Measurements from ENCODE around the gene PRDX5. TPM values are rescaled to one million over a fixed set of nuclear protein-coding genes. Genes with fewer than 3 reads are reported as not detected.

PRDX5 gene
- total RNA-seq, 2 experiments from 2014 or later, result 122 to 132 TPM

DNA sequence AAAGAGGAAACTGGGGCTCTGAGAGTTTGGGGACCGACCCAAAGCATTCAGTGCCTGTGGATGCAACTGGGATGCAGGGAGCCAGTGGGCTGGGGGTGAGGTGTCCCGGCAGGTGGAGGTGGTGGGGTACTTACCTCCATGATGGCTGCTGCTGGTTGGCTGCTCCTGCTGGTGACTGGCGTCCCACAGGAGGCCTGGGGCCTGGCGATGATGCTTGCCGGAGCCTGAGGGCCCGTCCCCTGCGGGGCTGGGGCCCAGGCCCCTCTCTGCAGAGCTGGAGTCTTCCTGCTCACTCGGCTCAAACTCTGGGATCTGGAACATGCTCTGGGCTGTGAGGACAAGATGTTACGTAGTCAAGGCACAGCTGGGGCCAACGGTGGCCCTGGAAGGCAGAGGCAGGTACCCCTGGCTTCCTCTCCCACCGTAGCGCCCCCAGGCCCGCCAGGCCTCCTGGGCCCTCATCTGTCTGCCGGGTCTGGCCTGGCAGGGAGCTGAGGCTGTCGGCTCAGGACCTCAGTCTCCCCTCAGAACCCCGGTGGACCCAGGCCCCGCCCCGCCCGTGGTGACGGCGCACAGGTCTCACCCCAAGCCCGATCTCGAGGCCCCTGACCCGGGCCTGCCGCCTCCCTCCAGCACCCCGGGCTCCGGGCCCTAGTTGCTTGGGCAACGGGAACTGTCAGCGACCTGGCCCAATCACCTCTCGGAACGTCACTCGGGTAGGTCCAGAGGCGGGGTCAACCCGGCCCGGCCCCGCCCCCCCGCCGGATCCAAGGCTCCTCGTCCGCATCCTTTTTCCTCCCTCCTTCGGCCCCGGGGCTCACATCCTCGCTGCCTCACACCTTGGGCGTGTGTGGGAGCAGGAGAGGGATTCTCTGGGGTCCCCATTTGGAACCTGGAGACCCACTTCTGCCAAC, 33.6 kb upstream of the PRDX5 start, which contains the start of gene BAD:
Gene BAD (minus strand): TSS at position 618 of the 914 bp plus-strand sequence. CDS start 297 bp downstream, at position 321.
- CTCF ChIA-PET, result interaction anchor here (0.8 to 3.1 kb wide), 5 partner anchors 17 to 78 kb away, joined by 4 to 12 read pairs (median 5); partner anchors contain the start of gene FERMT3
- Mint-ChIP-seq H3K4me1 (ENCODE audit: low read depth) (peaks cover 17% of the 10 kb centered on the region), H3K4me3 (peak within 1 kb of the TSS; percentile 82), H3K27me3 (ENCODE audit: low read depth) (no peaks in the 10 kb centered on the region), H3K9me3 (no peaks in the 10 kb centered on the region), H3K27ac (peak within 1 kb of the TSS; percentile 90), H3K36me3 (ENCODE audit: low read depth) (peaks cover 5% of the 10 kb centered on the region)
- intact Hi-C loops (cut with micrococcal nuclease), result loop anchor here (1.0 to 2.0 kb wide), 3 partner anchors 38 to 58 kb away; partner anchors contain the start of genes FKBP2, NUDT22, PPP1R14B and TRPT1
- DNase-seq, result peak; percentile 95

DNA sequence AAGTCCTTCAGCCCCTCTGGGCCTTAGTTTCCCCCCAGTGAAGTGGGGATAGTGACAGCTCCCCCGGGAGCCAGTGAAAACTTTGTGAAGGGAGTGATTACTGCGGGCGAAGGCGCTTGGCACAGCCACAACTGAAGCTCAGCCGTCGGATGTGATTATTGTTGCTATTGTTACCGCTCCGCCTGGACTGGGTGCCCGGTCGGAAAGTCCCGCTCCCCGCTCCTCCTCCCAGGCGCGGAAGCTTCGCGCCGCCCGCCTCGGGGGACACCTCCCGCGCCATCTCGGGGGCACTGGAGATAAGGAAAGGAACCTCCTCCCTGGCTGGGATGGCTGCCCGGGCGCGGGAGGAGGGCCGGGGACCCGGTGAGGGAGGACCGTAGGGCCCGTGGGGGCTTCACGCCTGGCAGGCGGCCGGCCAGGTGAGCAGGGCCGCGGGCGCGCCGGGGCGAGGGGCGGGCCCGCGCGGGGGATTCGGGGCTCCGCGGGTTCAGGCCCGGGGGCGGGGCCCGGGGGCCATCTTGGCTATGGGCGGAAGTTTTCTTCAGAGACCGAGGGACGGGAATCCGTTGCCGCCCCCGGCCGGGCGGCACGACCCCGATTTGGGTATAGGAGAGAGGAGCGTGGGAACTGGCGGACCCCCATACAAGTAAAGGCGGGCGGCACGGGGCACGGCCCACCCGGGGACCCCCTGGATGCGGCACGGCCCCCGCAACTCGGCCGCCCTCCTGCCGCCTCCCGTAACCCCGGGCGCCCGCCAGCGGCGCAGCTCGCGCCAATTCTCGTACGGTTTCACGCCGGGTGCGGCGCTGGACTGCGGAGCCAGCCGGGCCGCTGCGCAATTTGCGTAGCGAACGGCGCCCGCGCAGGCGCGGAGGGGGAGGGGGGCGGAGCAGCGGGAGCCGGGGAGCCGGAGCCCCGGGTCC, 32.7 kb upstream of the PRDX5 start, which contains the start of gene GPR137:
Gene GPR137 (plus strand): TSS at position 887 of the 923 bp plus-strand sequence. CDS start 677 bp downstream, outside the sequence.
- Mint-ChIP-seq H3K9me3 (no peaks in the 10 kb centered on the region), H3K4me3 (peak within 1 kb of the TSS; percentile 82), H3K36me3 (ENCODE audit: low read depth) (peaks cover 5% of the 10 kb centered on the region), H3K27ac (peak within 1 kb of the TSS; percentile 90), H3K4me1 (ENCODE audit: low read depth) (peaks cover 17% of the 10 kb centered on the region), H3K27me3 (ENCODE audit: low read depth) (no peaks in the 10 kb centered on the region)
- peak; percentile 87 for DNase-seq
- intact Hi-C loops (cut with micrococcal nuclease), result loop anchor here (1.0 to 2.0 kb wide), 7 partner anchors 15 to 78 kb away; partner anchors contain the start of genes ESRRA, FKBP2, NUDT22 and PPP1R14B
- CTCF ChIA-PET, result interaction anchor here (0.8 to 3.1 kb wide), 5 partner anchors 16 to 79 kb away, joined by 3 to 12 read pairs (median 5); partner anchors contain the start of gene FERMT3

DNA sequence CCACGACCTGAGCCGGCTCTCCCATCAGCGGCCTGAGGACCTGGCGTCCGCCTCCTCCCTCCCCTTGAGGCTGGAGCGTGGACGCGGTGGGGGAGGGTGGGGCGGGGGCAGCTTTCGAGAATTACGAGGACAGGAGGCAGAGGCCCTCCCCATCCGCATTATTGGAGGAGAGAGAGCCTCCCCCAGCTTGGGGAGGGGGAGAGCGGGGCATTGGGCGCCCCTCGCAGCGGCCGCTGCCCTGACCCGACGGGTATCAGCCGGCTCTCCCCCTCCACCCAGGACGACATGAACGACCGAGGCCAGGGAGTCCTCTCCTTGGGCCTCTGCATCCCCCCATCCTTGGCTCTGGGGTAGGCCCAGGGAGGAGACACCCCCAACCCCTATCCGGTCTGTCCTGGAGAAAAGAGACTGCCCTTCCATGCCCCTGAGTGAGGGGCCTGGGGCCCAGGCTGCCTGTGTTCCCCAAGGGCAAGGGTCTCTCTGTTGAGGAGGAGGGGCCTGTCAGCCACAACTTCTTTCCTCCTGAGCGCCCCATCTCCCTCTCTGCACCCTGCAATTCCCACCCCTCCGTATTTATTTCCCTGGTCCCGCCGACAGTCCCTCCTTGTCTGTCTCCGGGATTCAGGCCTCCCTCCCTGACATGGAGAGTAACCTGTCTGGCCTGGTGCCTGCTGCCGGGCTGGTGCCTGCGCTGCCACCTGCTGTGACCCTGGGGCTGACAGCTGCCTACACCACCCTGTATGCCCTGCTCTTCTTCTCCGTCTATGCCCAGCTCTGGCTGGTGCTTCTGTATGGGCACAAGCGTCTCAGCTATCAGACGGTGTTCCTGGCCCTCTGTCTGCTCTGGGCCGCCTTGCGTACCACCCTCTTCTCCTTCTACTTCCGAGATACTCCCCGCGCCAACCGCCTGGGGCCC, 31.8 kb upstream of the PRDX5 start:
- H3K9me3 Mint-ChIP-seq, result no peaks in the 10 kb centered on the region
- H3K4me1 Mint-ChIP-seq (ENCODE audit: low read depth), result peaks cover 21% of the 10 kb centered on the region
- CTCF ChIA-PET, result interaction anchor here (1.0 to 3.1 kb wide), 5 partner anchors 15 to 48 kb away, joined by 3 to 12 read pairs (median 3); no protein-coding TSS in a partner anchor
- peaks cover 4% of the 10 kb centered on the region for H3K36me3 Mint-ChIP-seq (ENCODE audit: low read depth)
- H3K27me3 Mint-ChIP-seq (ENCODE audit: low read depth), result peaks cover 7% of the 10 kb centered on the region
- H3K4me3 Mint-ChIP-seq, result peak overlapping the region; percentile 71
- intact Hi-C loops (cut with micrococcal nuclease), result loop anchor here (1.0 to 2.0 kb wide), 5 partner anchors 16 to 79 kb away; partner anchors contain the start of genes ESRRA, FKBP2 and PRDX5
- DNase-seq, result peak; percentile 44
- H3K27ac Mint-ChIP-seq, result peak overlapping the region; percentile 22

DNA sequence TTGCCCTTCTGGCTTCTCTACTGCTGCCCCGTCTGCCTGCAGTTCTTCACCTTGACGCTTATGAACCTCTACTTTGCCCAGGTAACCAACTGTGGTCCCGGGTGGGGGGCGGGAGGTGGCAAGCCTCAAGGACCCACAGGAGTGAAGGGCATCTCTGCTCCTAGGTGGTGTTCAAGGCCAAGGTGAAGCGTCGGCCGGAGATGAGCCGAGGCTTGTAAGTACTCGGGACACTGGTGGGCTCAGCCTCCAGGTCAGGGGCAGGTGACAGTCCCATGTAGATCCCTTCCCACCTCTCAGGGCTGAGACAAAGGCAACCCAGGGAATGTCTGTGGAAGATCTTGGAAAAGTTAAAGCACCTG, 31.1 kb upstream of the PRDX5 start:
- CTCF ChIA-PET, result interaction anchor here (1.0 kb wide), 2 partner anchors 16 to 17 kb away, joined by 3 read pairs; no protein-coding TSS in a partner anchor

DNA sequence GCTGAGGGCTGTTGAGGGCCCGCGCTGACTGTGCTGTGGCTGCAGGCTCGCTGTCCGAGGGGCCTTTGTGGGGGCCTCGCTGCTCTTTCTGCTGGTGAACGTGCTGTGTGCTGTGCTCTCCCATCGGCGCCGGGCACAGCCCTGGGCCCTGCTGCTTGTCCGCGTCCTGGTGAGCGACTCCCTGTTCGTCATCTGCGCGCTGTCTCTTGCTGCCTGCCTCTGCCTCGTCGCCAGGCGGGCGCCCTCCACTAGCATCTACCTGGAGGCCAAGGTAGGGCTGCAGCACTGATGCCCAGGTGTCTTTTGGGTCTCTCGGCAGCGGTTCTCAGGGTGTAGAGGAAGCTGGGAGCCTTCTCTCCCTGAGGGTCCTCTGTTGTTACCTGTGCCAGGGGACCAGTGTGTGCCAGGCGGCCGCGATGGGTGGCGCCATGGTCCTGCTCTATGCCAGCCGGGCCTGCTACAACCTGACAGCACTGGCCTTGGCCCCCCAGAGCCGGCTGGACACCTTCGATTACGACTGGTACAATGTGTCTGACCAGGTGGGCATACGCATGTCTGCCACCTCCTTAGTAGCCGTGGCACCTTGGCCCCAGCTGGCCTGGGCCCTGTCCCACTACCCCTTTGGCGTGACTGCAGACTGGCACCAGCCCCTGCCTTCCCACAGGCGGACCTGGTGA, 30.1 kb upstream of the PRDX5 start:
- DNase-seq, result no peak
- peaks cover 12% of the 10 kb centered on the region for H3K27me3 Mint-ChIP-seq (ENCODE audit: low read depth)
- intact Hi-C loops (cut with micrococcal nuclease), result no loop called here
- no peak overlapping the region for H3K27ac Mint-ChIP-seq
- H3K36me3 Mint-ChIP-seq (ENCODE audit: low read depth), result peaks cover 2% of the 10 kb centered on the region
- H3K9me3 Mint-ChIP-seq, result no peaks in the 10 kb centered on the region
- peaks cover 17% of the 10 kb centered on the region for H3K4me1 Mint-ChIP-seq (ENCODE audit: low read depth)
- CTCF ChIA-PET, result interaction anchor here (0.6 to 1.5 kb wide), 3 partner anchors 13 to 17 kb away, joined by 3 to 4 read pairs (median 3); partner anchors contain the start of gene CATSPERZ
- no peak overlapping the region for H3K4me3 Mint-ChIP-seq

More for the DNA sequence above, 31.1 kb upstream of the PRDX5 start:
- Mint-ChIP-seq H3K9me3 (no peaks in the 10 kb centered on the region), H3K4me1 (ENCODE audit: low read depth) (peaks cover 19% of the 10 kb centered on the region), H3K27ac (peak overlapping the region; percentile 22), H3K4me3 (peak overlapping the region; percentile 71), H3K36me3 (ENCODE audit: low read depth) (peaks cover 4% of the 10 kb centered on the region), H3K27me3 (ENCODE audit: low read depth) (peaks cover 8% of the 10 kb centered on the region)
- intact Hi-C loops (cut with micrococcal nuclease), result no loop called here
- no peak for DNase-seq

DNA sequence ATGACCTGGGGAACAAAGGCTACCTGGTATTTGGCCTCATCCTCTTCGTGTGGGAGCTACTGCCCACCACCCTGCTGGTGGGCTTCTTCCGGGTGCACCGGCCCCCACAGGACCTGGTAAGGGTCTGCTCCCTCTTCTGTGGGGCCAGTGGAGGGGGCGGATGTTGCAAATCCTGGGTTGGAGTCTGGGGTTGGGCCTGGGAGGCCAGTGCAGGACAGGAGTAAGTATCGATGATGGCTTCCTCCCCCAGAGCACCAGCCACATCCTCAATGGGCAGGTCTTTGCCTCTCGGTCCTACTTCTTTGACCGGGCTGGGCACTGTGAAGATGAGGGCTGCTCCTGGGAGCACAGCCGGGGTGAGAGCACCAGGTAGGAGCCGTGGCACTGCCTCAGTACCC, 29.6 kb upstream of the PRDX5 start:
- CTCF ChIA-PET, result interaction anchor here (1.3 to 1.5 kb wide), 2 partner anchors 12 to 16 kb away, joined by 3 to 4 read pairs; partner anchors contain the start of gene CATSPERZ
- Mint-ChIP-seq H3K4me1 (ENCODE audit: low read depth) (peaks cover 15% of the 10 kb centered on the region), H3K36me3 (ENCODE audit: low read depth) (no peaks in the 10 kb centered on the region), H3K9me3 (no peaks in the 10 kb centered on the region), H3K27ac (no peak overlapping the region), H3K27me3 (ENCODE audit: low read depth) (peaks cover 17% of the 10 kb centered on the region), H3K4me3 (no peak overlapping the region)
- intact Hi-C loops (cut with micrococcal nuclease), result no loop called here
- DNase-seq, result no peak

DNA sequence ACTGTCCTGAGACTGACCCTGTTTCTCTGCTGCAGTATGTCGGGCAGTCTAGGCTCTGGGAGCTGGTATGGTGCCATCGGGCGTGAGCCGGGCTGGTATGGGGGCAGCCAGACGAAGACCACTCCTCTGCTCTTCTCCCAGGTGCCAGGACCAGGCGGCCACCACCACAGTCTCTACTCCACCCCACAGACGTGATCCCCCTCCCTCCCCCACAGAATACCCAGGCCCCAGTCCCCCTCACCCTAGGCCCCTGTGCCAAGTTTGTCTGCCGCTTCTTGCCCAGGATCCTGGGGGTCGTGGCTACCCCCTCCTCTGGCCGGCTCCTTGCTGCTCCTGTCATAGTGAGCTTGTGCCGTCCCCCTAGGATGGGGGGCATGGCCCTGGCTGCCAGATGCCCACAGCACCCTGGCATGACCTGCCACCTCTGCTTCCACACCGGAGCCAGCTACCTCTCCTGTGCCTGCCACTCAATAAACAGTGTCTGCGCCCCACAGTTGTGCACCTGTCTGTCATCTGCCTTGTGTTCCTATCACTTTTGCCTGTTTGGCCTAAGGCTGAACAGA, 28.8 kb upstream of the PRDX5 start:
- H3K4me1 Mint-ChIP-seq (ENCODE audit: low read depth), result peaks cover 12% of the 10 kb centered on the region
- DNase-seq, result no peak
- CTCF ChIA-PET, result interaction anchor here (1.3 to 1.9 kb wide), 3 partner anchors 12 to 38 kb away, joined by 3 to 9 read pairs (median 4); no protein-coding TSS in a partner anchor
- H3K9me3 Mint-ChIP-seq, result no peaks in the 10 kb centered on the region
- H3K4me3 Mint-ChIP-seq, result no peak overlapping the region
- no peak overlapping the region for H3K27ac Mint-ChIP-seq
- peaks cover 19% of the 10 kb centered on the region for H3K27me3 Mint-ChIP-seq (ENCODE audit: low read depth)
- H3K36me3 Mint-ChIP-seq (ENCODE audit: low read depth), result no peaks in the 10 kb centered on the region
- intact Hi-C loops (cut with micrococcal nuclease), result no loop called here

DNA sequence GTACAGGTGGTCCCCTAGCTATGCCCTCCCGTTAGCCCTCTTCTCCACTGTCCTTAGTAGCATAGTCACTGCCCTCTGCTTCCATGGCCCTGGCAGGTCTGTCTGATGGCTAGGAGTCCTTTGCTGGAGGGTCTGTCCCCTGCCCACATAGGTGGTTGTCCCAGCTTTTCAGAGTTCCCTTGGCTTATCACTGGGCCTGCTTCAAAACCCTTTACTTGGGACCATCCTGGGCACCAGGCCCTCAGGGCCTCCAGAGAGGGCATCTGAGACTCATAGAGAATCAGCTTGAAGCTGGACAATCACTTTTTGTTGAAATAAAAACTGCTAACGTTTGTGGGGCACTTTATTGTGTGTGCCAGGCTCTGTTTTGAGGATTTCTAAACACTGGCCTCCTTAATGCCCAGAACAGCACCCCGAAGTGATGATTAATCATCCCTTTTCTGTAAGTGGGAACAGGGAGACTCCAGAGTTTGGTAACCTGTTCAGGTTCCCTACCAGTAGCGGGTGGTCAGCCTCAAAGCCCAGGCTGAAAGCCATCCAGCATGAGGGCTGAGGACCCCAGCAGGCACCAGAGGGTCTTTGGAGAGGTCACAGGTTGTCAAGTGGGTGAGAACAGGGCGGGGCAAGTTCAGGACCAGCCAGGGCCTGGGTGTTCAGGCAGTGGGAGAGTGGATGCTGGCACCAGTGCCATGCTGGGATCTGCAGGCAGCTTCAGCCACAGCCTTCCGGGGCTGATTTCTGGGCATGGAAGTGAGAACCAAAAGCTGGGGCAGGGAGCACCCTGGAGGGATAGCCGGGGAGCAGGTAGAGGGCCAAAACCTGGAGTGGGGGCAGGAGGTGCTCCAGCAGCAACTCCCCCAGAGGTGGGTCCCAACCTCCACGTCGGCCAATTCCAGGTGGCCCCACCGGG, 27.3 kb upstream of the PRDX5 start:
- Mint-ChIP-seq H3K27ac (no peak overlapping the region), H3K4me1 (ENCODE audit: low read depth) (peaks cover 12% of the 10 kb centered on the region), H3K27me3 (ENCODE audit: low read depth) (peaks cover 30% of the 10 kb centered on the region), H3K9me3 (no peaks in the 10 kb centered on the region), H3K4me3 (peak overlapping the region; percentile 47), H3K36me3 (ENCODE audit: low read depth) (no peaks in the 10 kb centered on the region)
- intact Hi-C loops (cut with micrococcal nuclease), result no loop called here
- CTCF ChIA-PET, result interaction anchor here (1.3 to 1.9 kb wide), 3 partner anchors 11 to 40 kb away, joined by 3 to 9 read pairs (median 5); partner anchors contain the start of gene ESRRA
- no peak for DNase-seq

DNA sequence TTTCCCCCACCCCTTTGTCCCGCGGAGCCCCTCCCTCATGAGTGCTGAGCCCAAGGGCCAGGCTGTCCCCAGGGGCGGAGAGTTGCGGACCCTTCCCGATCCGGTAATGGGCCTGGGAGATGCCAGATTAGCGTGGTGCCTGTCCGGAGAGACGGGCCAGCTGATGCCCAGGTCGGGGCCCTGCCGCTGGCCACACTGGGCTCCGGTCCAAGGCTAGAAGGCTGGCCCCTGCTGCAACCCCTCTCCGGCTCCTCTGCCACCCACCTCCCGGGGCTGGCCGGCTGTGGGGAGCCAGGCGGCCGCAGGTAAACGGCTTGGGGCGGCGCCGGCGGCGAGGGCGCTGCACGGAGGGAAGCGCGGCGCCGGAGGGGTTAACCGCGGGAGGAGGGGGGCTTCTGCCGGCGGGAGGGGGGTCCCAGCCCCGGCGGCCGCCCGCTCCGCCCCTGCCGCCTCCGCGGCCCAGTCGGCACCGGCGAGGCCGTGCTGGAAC, 26.6 kb upstream of the PRDX5 start, which contains the start of gene KCNK4:
Gene KCNK4 (plus strand): TSS at position 41 of the 490 bp plus-strand sequence. CDS start 1,717 bp downstream, outside the sequence.
- Mint-ChIP-seq H3K4me3 (peak within 1 kb of the TSS; percentile 47), H3K27ac (no peak within 1 kb of the TSS), H3K4me1 (ENCODE audit: low read depth) (peaks cover 11% of the 10 kb centered on the region), H3K9me3 (no peaks in the 10 kb centered on the region), H3K36me3 (ENCODE audit: low read depth) (no peaks in the 10 kb centered on the region), H3K27me3 (ENCODE audit: low read depth) (peaks cover 36% of the 10 kb centered on the region)
- DNase-seq, result no peak
- intact Hi-C loops (cut with micrococcal nuclease), result no loop called here
- CTCF ChIA-PET, result interaction anchor here (1.9 kb wide), 1 partner anchor 13 kb away, joined by 5 read pairs; the partner anchor contains the start of gene ESRRA

All from activated naive CD4-positive, alpha-beta T cell treated with anti-CD3 and anti-CD28 coated beads for 36 hours (primary cell).